Osteocyte (in vitro differentiated cells): Measurements from ENCODE around the gene CBLN1. TPM values are rescaled to one million over a fixed set of nuclear protein-coding genes. Genes with fewer than 3 reads are reported as not detected.

Source experiments
- DNase-seq: peaks from one replicate; pipeline ENCODE4 v3.0.0; 2021; ENCODE audit warnings: mixed read lengths; ENCODE audit not compliant: unreplicated experiment; ENCODE audit errors: extremely low spot score
- H3K27ac Mint-ChIP-seq: one replicate; pipeline ENCODE4 v1.8.0; 2021; ENCODE audit warnings: mild to moderate bottlenecking, mixed read lengths; ENCODE audit not compliant: unreplicated experiment
- H3K27me3 Mint-ChIP-seq: one replicate; pipeline ENCODE4 v1.8.0; 2021; ENCODE audit warnings: mixed read lengths; ENCODE audit not compliant: unreplicated experiment
- H3K36me3 Mint-ChIP-seq: one replicate; pipeline ENCODE4 v1.8.0; 2021; ENCODE audit warnings: mixed read lengths; ENCODE audit not compliant: unreplicated experiment
- H3K4me1 Mint-ChIP-seq: one replicate; pipeline ENCODE4 v1.8.0; 2021; ENCODE audit warnings: mixed read lengths; ENCODE audit not compliant: unreplicated experiment
- H3K4me3 Mint-ChIP-seq: one replicate; pipeline ENCODE4 v1.8.0; 2021; ENCODE audit warnings: mild to moderate bottlenecking, moderate library complexity, mixed read lengths; ENCODE audit not compliant: unreplicated experiment
- H3K9me3 Mint-ChIP-seq: one replicate; pipeline ENCODE4 v1.8.0; 2021; ENCODE audit warnings: mixed read lengths; ENCODE audit not compliant: unreplicated experiment
- CTCF ChIP-seq: fragments of 200-600 bp; sonication (generic); IDR thresholded peaks from 2 replicates; pipeline ENCODE4 v1.5.0; 2021; ENCODE audit warnings: antibody characterized with exemption, mild to moderate bottlenecking, moderate library complexity
- long read RNA-seq: library from polyadenylated mRNA; unstranded; transcript quantifications from one replicate; pipeline ENCODE4 v2.0.0, GENCODE V29; 2021
- total RNA-seq: library from RNA; stranded (reverse); gene quantifications from 2 replicates; pipeline ENCODE4 v1.2.1, GENCODE V29; 2021

The CBLN1 gene
- not detected in 2 replicates for total RNA-seq
- long read RNA-seq = 0 reads

- DNase-seq = no peak
- H3K27me3 Mint-ChIP-seq = peaks cover 77% of the 10 kb centered on the region
- H3K9me3 Mint-ChIP-seq = no peaks in the 10 kb centered on the region
- peak within 1 kb of the TSS; percentile 62 for H3K4me3 Mint-ChIP-seq
- H3K4me1 Mint-ChIP-seq = peaks cover 8% of the 10 kb centered on the region
- no peak for TF ChIP-seq CTCF
- no peaks in the 10 kb centered on the region for H3K36me3 Mint-ChIP-seq
- no peak within 1 kb of the TSS for H3K27ac Mint-ChIP-seq
Measured at GRCh38 chr16:49281480-49281842, at the start of gene CBLN1. CBLN1 (minus strand) TSS chr16:49281838; CDS start chr16:49281465, 373 bp downstream.

- Mint-ChIP-seq H3K27ac (no peak overlapping the region), H3K36me3 (no peaks in the 10 kb centered on the region), H3K4me3 (no peak overlapping the region), H3K4me1 (no peaks in the 10 kb centered on the region), H3K9me3 (no peaks in the 10 kb centered on the region), H3K27me3 (no peaks in the 10 kb centered on the region)
- no peak for TF ChIP-seq CTCF
- DNase-seq = no peak
Measured at GRCh38 chr16:49330562-49331201, 49.0 kb upstream of the CBLN1 start.

GRCh38 chr16:49328325-49328724 lies 46.7 kb upstream of the CBLN1 start:
- Mint-ChIP-seq H3K4me1 (no peaks in the 10 kb centered on the region), H3K27me3 (no peaks in the 10 kb centered on the region), H3K36me3 (no peaks in the 10 kb centered on the region), H3K4me3 (no peak overlapping the region), H3K9me3 (no peaks in the 10 kb centered on the region), H3K27ac (no peak overlapping the region)
- DNase-seq = no peak
- TF ChIP-seq CTCF = no peak

GRCh38 chr16:49327466-49327865 lies 45.8 kb upstream of the CBLN1 start:
- H3K27ac Mint-ChIP-seq = no peak overlapping the region
- DNase-seq = no peak
- no peaks in the 10 kb centered on the region for H3K36me3 Mint-ChIP-seq
- no peak for TF ChIP-seq CTCF
- no peaks in the 10 kb centered on the region for H3K27me3 Mint-ChIP-seq
- no peaks in the 10 kb centered on the region for H3K4me1 Mint-ChIP-seq
- no peaks in the 10 kb centered on the region for H3K9me3 Mint-ChIP-seq
- H3K4me3 Mint-ChIP-seq = no peak overlapping the region

GRCh38 chr16:49324703-49325102 lies 43.1 kb upstream of the CBLN1 start:
- no peak for TF ChIP-seq CTCF
- H3K27ac Mint-ChIP-seq = no peak overlapping the region
- H3K36me3 Mint-ChIP-seq = no peaks in the 10 kb centered on the region
- H3K4me1 Mint-ChIP-seq = no peaks in the 10 kb centered on the region
- no peak overlapping the region for H3K4me3 Mint-ChIP-seq
- no peaks in the 10 kb centered on the region for H3K27me3 Mint-ChIP-seq
- DNase-seq = no peak
- peaks cover 6% of the 10 kb centered on the region for H3K9me3 Mint-ChIP-seq
